ENCODE results near the gene YY1. TPM values are rescaled to one million over a fixed set of nuclear protein-coding genes. Genes with fewer than 3 reads are reported as not detected.
A peak's percentile ranks its signal among the peaks of the same experiment; 100 is the strongest.

YY1 gene
- total RNA-seq, 1 experiment from 2014 or later = 73.3 TPM

DNA sequence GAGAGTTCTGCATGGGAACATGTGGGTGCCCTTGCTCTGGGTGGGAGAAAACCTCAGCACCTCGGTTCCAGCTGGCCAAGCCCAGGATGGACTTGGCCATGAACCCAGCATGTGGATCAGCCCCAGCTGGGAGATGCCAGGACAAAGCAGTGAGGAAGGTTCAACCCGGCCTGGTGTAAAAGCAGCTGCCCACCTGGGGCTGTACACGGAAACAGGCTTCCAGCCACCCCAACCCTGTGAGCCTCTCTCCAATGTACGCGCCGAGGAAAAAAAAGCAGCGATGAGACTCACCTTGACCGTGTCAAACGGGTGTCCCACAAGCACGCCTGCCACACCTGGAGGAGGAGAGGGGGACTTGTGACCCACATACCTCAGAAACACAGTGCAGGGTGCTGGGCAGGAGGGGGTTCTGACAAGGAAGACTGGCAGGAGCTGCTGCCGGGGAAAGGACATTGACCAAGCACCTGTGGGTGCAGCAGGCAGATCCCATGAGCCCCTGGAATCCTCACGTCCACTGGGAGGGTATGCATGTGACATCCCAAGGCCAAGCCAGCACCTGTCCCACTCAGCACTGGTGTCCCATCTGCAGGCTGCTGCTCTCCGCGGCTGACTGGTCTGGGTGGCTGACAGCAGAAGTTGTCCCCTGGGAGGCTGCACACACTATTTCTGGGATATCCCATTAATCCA lies 59.8 kb downstream of the YY1 start:
- no peak overlapping the region for H3K4me3 Mint-ChIP-seq (ENCODE audit: unreplicated experiment)
- no TSS peak for BruUV-seq (replicated peaks)
- CTCF ChIA-PET = interaction anchor here (0.7 kb wide), 1 partner anchor 15 kb away, joined by 4 read pairs; no protein-coding TSS in a partner anchor
- H3K36me3 Mint-ChIP-seq (ENCODE audit: insufficient read depth, unreplicated experiment) = peaks cover 5% of the 10 kb centered on the region
- TF ChIP-seq, protein P1, sequence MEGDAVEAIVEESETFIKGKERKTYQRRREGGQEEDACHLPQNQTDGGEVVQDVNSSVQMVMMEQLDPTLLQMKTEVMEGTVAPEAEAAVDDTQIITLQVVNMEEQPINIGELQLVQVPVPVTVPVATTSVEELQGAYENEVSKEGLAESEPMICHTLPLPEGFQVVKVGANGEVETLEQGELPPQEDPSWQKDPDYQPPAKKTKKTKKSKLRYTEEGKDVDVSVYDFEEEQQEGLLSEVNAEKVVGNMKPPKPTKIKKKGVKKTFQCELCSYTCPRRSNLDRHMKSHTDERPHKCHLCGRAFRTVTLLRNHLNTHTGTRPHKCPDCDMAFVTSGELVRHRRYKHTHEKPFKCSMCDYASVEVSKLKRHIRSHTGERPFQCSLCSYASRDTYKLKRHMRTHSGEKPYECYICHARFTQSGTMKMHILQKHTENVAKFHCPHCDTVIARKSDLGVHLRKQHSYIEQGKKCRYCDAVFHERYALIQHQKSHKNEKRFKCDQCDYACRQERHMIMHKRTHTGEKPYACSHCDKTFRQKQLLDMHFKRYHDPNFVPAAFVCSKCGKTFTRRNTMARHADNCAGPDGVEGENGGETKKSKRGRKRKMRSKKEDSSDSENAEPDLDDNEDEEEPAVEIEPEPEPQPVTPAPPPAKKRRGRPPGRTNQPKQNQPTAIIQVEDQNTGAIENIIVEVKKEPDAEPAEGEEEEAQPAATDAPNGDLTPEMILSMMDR (IDR thresholded peaks at IDR 0.05; ENCODE audit: unreplicated experiment) = no peak
- no peaks in the 10 kb centered on the region for H3K27me3 Mint-ChIP-seq (ENCODE audit: insufficient read depth, unreplicated experiment)
- POLR2A ChIA-PET = no interaction called here
- H3K9me3 Mint-ChIP-seq (ENCODE audit: unreplicated experiment) = no peaks in the 10 kb centered on the region
- H3K27ac Mint-ChIP-seq (ENCODE audit: low read depth, unreplicated experiment) = no peak overlapping the region
- H3K4me1 Mint-ChIP-seq (ENCODE audit: insufficient read depth, unreplicated experiment) = peaks cover 9% of the 10 kb centered on the region
- DNase-seq (ENCODE audit: unreplicated experiment) = no peak
- intact Hi-C loops (cut with micrococcal nuclease) = no loop called here

- H3K27ac Mint-ChIP-seq (ENCODE audit: low read depth, unreplicated experiment) = no peak overlapping the region
Measured at GRCh38 chr14:100299238-100299560, 60.3 kb downstream of the YY1 start.

GRCh38 chr14:100302616-100303015 lies 63.7 kb downstream of the YY1 start:
- BruUV-seq (replicated peaks) = no TSS peak
- H3K27ac Mint-ChIP-seq (ENCODE audit: low read depth, unreplicated experiment) = peak overlapping the region; percentile 27
- CTCF ChIA-PET = interaction anchor here (0.7 to 2.1 kb wide), 13 partner anchors 11 to 1703 kb away, joined by 3 to 10 read pairs (median 4); no protein-coding TSS in a partner anchor

More at GRCh38 chr14:100299238-100299560, 60.3 kb downstream of the YY1 start:
- DNase-seq (ENCODE audit: unreplicated experiment) = no peak
- Mint-ChIP-seq H3K4me3 (ENCODE audit: unreplicated experiment) (no peak overlapping the region), H3K9me3 (ENCODE audit: unreplicated experiment) (no peaks in the 10 kb centered on the region), H3K36me3 (ENCODE audit: insufficient read depth, unreplicated experiment) (peaks cover 5% of the 10 kb centered on the region), H3K4me1 (ENCODE audit: insufficient read depth, unreplicated experiment) (peaks cover 9% of the 10 kb centered on the region), H3K27me3 (ENCODE audit: insufficient read depth, unreplicated experiment) (no peaks in the 10 kb centered on the region)
- no TSS peak for BruUV-seq (replicated peaks)
- TF ChIP-seq, protein P1 (IDR thresholded peaks at IDR 0.05; ENCODE audit: unreplicated experiment) = no peak
- ChIA-PET POLR2A (no interaction called here), CTCF (interaction anchor here (0.7 to 2.5 kb wide), 2 partner anchors 14 to 15 kb away, joined by 4 to 11 read pairs; no protein-coding TSS in a partner anchor)
- intact Hi-C loops (cut with micrococcal nuclease) = no loop called here

GRCh38 chr14:100303179-100303578 lies 64.2 kb downstream of the YY1 start:
- CTCF ChIA-PET = interaction anchor here (0.5 to 2.1 kb wide), 12 partner anchors 11 to 1702 kb away, joined by 3 to 10 read pairs (median 5); no protein-coding TSS in a partner anchor
- Mint-ChIP-seq H3K4me3 (ENCODE audit: unreplicated experiment) (no peak overlapping the region), H3K36me3 (ENCODE audit: insufficient read depth, unreplicated experiment) (peaks cover 5% of the 10 kb centered on the region), H3K27me3 (ENCODE audit: insufficient read depth, unreplicated experiment) (no peaks in the 10 kb centered on the region), H3K4me1 (ENCODE audit: insufficient read depth, unreplicated experiment) (peaks cover 32% of the 10 kb centered on the region), H3K9me3 (ENCODE audit: unreplicated experiment) (no peaks in the 10 kb centered on the region), H3K27ac (ENCODE audit: low read depth, unreplicated experiment) (peak overlapping the region; percentile 27)
- peak; percentile 50 for DNase-seq (ENCODE audit: unreplicated experiment)
- intact Hi-C loops (cut with micrococcal nuclease) = no loop called here
- no TSS peak for BruUV-seq (replicated peaks)
- POLR2A ChIA-PET = interaction anchor here (0.7 to 2.1 kb wide), 3 partner anchors 72 to 138 kb away, joined by 3 to 7 read pairs (median 5); a partner anchor contains a TSS
- TF ChIP-seq, protein P1 (IDR thresholded peaks at IDR 0.05; ENCODE audit: unreplicated experiment) = peak; percentile 44

More at GRCh38 chr14:100302616-100303015, 63.7 kb downstream of the YY1 start:
- DNase-seq (ENCODE audit: unreplicated experiment) = no peak
- Mint-ChIP-seq H3K27me3 (ENCODE audit: insufficient read depth, unreplicated experiment) (no peaks in the 10 kb centered on the region), H3K36me3 (ENCODE audit: insufficient read depth, unreplicated experiment) (peaks cover 5% of the 10 kb centered on the region), H3K4me3 (ENCODE audit: unreplicated experiment) (no peak overlapping the region), H3K9me3 (ENCODE audit: unreplicated experiment) (no peaks in the 10 kb centered on the region), H3K4me1 (ENCODE audit: insufficient read depth, unreplicated experiment) (peaks cover 28% of the 10 kb centered on the region)
- POLR2A ChIA-PET = interaction anchor here (0.7 to 2.1 kb wide), 3 partner anchors 73 to 139 kb away, joined by 3 to 7 read pairs (median 5); a partner anchor contains a TSS
- intact Hi-C loops (cut with micrococcal nuclease) = no loop called here
- TF ChIP-seq, protein P1 (IDR thresholded peaks at IDR 0.05; ENCODE audit: unreplicated experiment) = no peak

Measured in MCF 10A (cell line).